H9 (cell line): Measurements from ENCODE around the gene PTPN22. TPM values are rescaled to one million over a fixed set of nuclear protein-coding genes. Genes with fewer than 3 reads are reported as not detected.

Experiments used
- DNase-seq: peaks from one replicate; pipeline ENCODE4 v3.0.0-alpha.2; 2017
- H2AFZ ChIP-seq: one replicate; pipeline ENCODE4 v1.6.1; 2013; ENCODE audit warnings: mild to moderate bottlenecking, low read length, control low read depth, moderate library complexity
- H2AK5ac ChIP-seq: 2 replicates; pipeline ENCODE4 v1.6.1; 2013; ENCODE audit warnings: low read length, control low read depth, mixed read lengths; ENCODE audit not compliant: insufficient read length
- H2BK120ac ChIP-seq: one replicate; pipeline ENCODE4 v1.6.1; 2013; ENCODE audit warnings: low read depth, mild to moderate bottlenecking, low read length, control low read depth, inconsistent platforms; ENCODE audit not compliant: poor library complexity, severe bottlenecking
- H2BK12ac ChIP-seq: 2 replicates; pipeline ENCODE4 v1.6.1; 2013; ENCODE audit warnings: low read length, control low read depth, mixed read lengths, low read depth; ENCODE audit not compliant: insufficient read length
- H2BK15ac ChIP-seq: 2 replicates; pipeline ENCODE4 v1.6.1; 2013; ENCODE audit warnings: low read depth, low read length, control low read depth
- H2BK20ac ChIP-seq: one replicate; pipeline ENCODE4 v1.6.1; 2013; ENCODE audit warnings: low read depth, mild to moderate bottlenecking, low read length, control low read depth, inconsistent platforms; ENCODE audit not compliant: poor library complexity, severe bottlenecking
- H2BK5ac ChIP-seq: 2 replicates; pipeline ENCODE4 v1.6.1; 2013; ENCODE audit warnings: low read length, control low read depth, mixed read lengths; ENCODE audit not compliant: insufficient read length
- H3K14ac ChIP-seq: 2 replicates; pipeline ENCODE4 v1.6.1; 2013; ENCODE audit warnings: low read length, control low read depth; ENCODE audit not compliant: insufficient read depth
- H3K18ac ChIP-seq: 2 replicates; pipeline ENCODE4 v1.6.1; 2013; ENCODE audit warnings: low read depth, mild to moderate bottlenecking, mixed read lengths, low read length, control low read depth; ENCODE audit not compliant: insufficient read length
- H3K23ac ChIP-seq: 2 replicates; pipeline ENCODE4 v1.6.1; 2013; ENCODE audit warnings: low read length, control low read depth, mixed read lengths, low read depth; ENCODE audit not compliant: insufficient read length
- H3K23me2 ChIP-seq: 2 replicates; pipeline ENCODE4 v1.6.1; 2013; ENCODE audit warnings: low read depth, mild to moderate bottlenecking, mixed read lengths, low read length, control low read depth; ENCODE audit not compliant: insufficient read length, poor library complexity, severe bottlenecking
- H3K27ac ChIP-seq: 2 replicates; pipeline ENCODE4 v1.5.1; 2013; ENCODE audit warnings: low read length, control low read depth, mixed read lengths, low read depth; ENCODE audit not compliant: insufficient read length
- H3K27me3 ChIP-seq: 2 replicates; pipeline ENCODE4 v1.6.1; 2013; ENCODE audit warnings: low read length, control low read depth, inconsistent platforms; ENCODE audit not compliant: insufficient read depth
- H3K4ac ChIP-seq: 2 replicates; pipeline ENCODE4 v1.6.1; 2013; ENCODE audit warnings: low read depth, mild to moderate bottlenecking, control low read depth, inconsistent platforms, low read length, moderate library complexity
- H3K4me1 ChIP-seq: 2 replicates; pipeline ENCODE4 v1.6.1; 2013; ENCODE audit warnings: low read length, control low read depth, inconsistent platforms; ENCODE audit not compliant: insufficient read depth
- H3K4me2 ChIP-seq: 2 replicates; pipeline ENCODE4 v1.6.1; 2013; ENCODE audit warnings: low read length, control low read depth, mixed read lengths; ENCODE audit not compliant: insufficient read length, insufficient read depth
- H3K56ac ChIP-seq: 2 replicates; pipeline ENCODE4 v1.6.1; 2013; ENCODE audit warnings: low read depth, mild to moderate bottlenecking, mixed read lengths, low read length, control low read depth; ENCODE audit not compliant: insufficient read length
- H3K79me1 ChIP-seq: 2 replicates; pipeline ENCODE4 v1.6.1; 2013; ENCODE audit warnings: low read depth, mild to moderate bottlenecking, moderate library complexity, low read length, control low read depth, inconsistent platforms; ENCODE audit not compliant: insufficient read depth, poor library complexity, severe bottlenecking
- H3K79me2 ChIP-seq: 2 replicates; pipeline ENCODE4 v1.6.1; 2013; ENCODE audit warnings: low read length, control low read depth, inconsistent platforms; ENCODE audit not compliant: insufficient read depth
- H3K9ac ChIP-seq: 2 replicates; pipeline ENCODE4 v1.6.1; 2013; ENCODE audit warnings: low read length, control low read depth, mixed read lengths; ENCODE audit not compliant: insufficient read length; ENCODE audit errors: extremely low read depth
- H3K9me3 ChIP-seq: one replicate; pipeline ENCODE4 v1.6.1; 2013; ENCODE audit warnings: low read depth, low read length, inconsistent platforms; ENCODE audit not compliant: control insufficient read depth
- H3T11ph ChIP-seq: one replicate; pipeline ENCODE4 v1.6.1; 2013; ENCODE audit warnings: mild to moderate bottlenecking, low read length, control low read depth, inconsistent platforms
- H4K20me1 ChIP-seq: one replicate; pipeline ENCODE4 v1.6.1; 2013; ENCODE audit not compliant: control insufficient read depth, insufficient read length, insufficient read depth
- H4K5ac ChIP-seq: 2 replicates; pipeline ENCODE4 v1.6.1; 2013; ENCODE audit warnings: low read depth, mild to moderate bottlenecking, mixed read lengths, low read length, control low read depth; ENCODE audit not compliant: insufficient read length
- H4K8ac ChIP-seq: replicated peaks from 2 replicates; pipeline ENCODE4 v1.6.1; 2013; ENCODE audit warnings: low read length, control low read depth, mixed read lengths, low read depth; ENCODE audit not compliant: insufficient read length
- H4K91ac ChIP-seq: 2 replicates; pipeline ENCODE4 v1.6.1; 2013; ENCODE audit warnings: low read depth, mild to moderate bottlenecking, moderate library complexity, mixed read lengths, low read length, control low read depth; ENCODE audit not compliant: insufficient read length
- H3K27ac Mint-ChIP-seq, 3 experiments: 2 replicates in 2 of 3; 3 replicates in 1 of 3; pipeline ENCODE4 v1.8.0; 2020 to 2021; ENCODE audit warnings: mixed read lengths in 3 of 3, mild to moderate bottlenecking in 1 of 3, moderate library complexity in 1 of 3
- H3K27me3 Mint-ChIP-seq: 2 replicates; pipeline ENCODE4 v1.8.0; 2021; ENCODE audit warnings: low read depth, mild to moderate bottlenecking, moderate library complexity, mixed read lengths
- H3K36me3 Mint-ChIP-seq, 3 experiments: 2 replicates in 2 of 3; 3 replicates in 1 of 3; pipeline ENCODE4 v1.8.0; 2020 to 2021; ENCODE audit warnings: low read depth in 3 of 3, mixed read lengths in 3 of 3; ENCODE audit not compliant: insufficient read depth in 1 of 3
- H3K4me1 Mint-ChIP-seq, 2 experiments: 2 replicates each; pipeline ENCODE4 v1.8.0; 2020; ENCODE audit warnings: mixed read lengths in 2 of 2
- H3K4me3 Mint-ChIP-seq, 2 experiments: 2 replicates in 1 of 2; 3 replicates in 1 of 2; pipeline ENCODE4 v1.8.0; 2020 to 2021; ENCODE audit warnings: mild to moderate bottlenecking in 2 of 2, mixed read lengths in 2 of 2, moderate library complexity in 1 of 2
- H3K9me3 Mint-ChIP-seq, 2 experiments: 2 replicates in 1 of 2; 3 replicates in 1 of 2; pipeline ENCODE4 v1.8.0; 2020; ENCODE audit warnings: mild to moderate bottlenecking in 2 of 2, mixed read lengths in 2 of 2, moderate library complexity in 1 of 2
- WGBS: extraction: QIAGEN DNeasy Blood & Tissue Kit; methylation state at CpG from one replicate; pipeline ENCODE4 v1.1.7; 2013; ENCODE audit warnings: missing lambda C conversion rate, low lambda C conversion rate, mixed read lengths; ENCODE audit not compliant: insufficient read length; ENCODE audit errors: extremely low coverage; 5-methylcytosine and 5-hydroxymethylcytosine counted together
- long read RNA-seq: library from polyadenylated mRNA; unstranded; transcript quantifications from one replicate; pipeline ENCODE4 v2.0.0, GENCODE V29; 2020
- total RNA-seq: library from RNA; stranded (reverse); gene quantifications from 2 replicates; pipeline ENCODE4 v1.2.1, GENCODE V29; 2021
- TF ChIP-seq, protein P1 (sequence below): fragments of 200-600 bp; sonication (generic); conservative IDR thresholded peaks from 3 replicates; pipeline ENCODE4 v1.8.0; 2021; ENCODE audit warnings: antibody characterized with exemption, mild to moderate bottlenecking

Gene PTPN22
- not detected in 2 replicates for total RNA-seq
- long read RNA-seq: 0 reads

DNA sequence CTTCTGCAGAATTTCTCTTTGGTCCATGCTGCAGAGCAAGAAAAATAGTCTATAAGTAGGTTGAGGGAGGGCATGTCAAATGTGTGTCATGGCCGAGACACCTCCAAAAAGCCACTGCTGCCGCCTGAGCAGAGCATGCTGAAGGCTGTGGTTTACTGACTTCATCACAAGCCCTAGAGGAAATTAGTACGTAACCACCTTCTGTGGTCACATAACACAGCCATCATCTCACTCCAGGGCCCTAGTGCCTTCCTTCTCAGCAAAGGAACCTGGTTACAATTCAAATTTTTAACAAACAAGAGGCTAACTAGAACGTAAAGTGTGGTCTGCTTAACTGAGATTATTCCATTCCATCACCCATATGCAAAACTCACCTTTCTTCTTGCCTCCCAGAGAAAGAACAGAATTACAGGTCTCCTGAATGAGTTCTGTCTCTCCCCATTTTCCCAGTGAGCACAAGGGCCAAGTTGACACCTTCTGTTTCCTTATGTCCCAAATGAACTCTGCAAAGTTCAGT, at the start of gene PTPN22:
Gene PTPN22 (minus strand): TSS at position 116 of the 517 bp plus-strand sequence.
- H3K4me3 Mint-ChIP-seq: no peak within 1 kb of the TSS

More for the DNA sequence above, at the start of gene PTPN22:
- H3K27ac Mint-ChIP-seq: no peak within 1 kb of the TSS
- H3K9me3 ChIP-seq: no peaks in the 10 kb centered on the region
- H3K27me3 ChIP-seq: no peaks in the 10 kb centered on the region
- no peak within 1 kb of the TSS for H3K56ac ChIP-seq
- no peak within 1 kb of the TSS for H3K14ac ChIP-seq
- H4K8ac ChIP-seq: no peak within 1 kb of the TSS
- no peaks in the 10 kb centered on the region for H3K79me2 ChIP-seq
- H3K27ac ChIP-seq: no peak within 1 kb of the TSS
- no peak within 1 kb of the TSS for H2BK12ac ChIP-seq
- H3K9ac ChIP-seq: no peak within 1 kb of the TSS
- no peak within 1 kb of the TSS for H2AFZ ChIP-seq
- no peak within 1 kb of the TSS for H2BK5ac ChIP-seq
- TF ChIP-seq, protein P1, sequence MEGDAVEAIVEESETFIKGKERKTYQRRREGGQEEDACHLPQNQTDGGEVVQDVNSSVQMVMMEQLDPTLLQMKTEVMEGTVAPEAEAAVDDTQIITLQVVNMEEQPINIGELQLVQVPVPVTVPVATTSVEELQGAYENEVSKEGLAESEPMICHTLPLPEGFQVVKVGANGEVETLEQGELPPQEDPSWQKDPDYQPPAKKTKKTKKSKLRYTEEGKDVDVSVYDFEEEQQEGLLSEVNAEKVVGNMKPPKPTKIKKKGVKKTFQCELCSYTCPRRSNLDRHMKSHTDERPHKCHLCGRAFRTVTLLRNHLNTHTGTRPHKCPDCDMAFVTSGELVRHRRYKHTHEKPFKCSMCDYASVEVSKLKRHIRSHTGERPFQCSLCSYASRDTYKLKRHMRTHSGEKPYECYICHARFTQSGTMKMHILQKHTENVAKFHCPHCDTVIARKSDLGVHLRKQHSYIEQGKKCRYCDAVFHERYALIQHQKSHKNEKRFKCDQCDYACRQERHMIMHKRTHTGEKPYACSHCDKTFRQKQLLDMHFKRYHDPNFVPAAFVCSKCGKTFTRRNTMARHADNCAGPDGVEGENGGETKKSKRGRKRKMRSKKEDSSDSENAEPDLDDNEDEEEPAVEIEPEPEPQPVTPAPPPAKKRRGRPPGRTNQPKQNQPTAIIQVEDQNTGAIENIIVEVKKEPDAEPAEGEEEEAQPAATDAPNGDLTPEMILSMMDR: no peak
- no peaks in the 10 kb centered on the region for H3K36me3 Mint-ChIP-seq
- H3T11ph ChIP-seq: no peak within 1 kb of the TSS
- H3K4me1 ChIP-seq: no peaks in the 10 kb centered on the region
- WGBS: no CpG with 5 or more reads among the region's 4 CpGs
- H3K23ac ChIP-seq: no peak within 1 kb of the TSS
- H4K20me1 ChIP-seq: no peaks in the 10 kb centered on the region
- no peak within 1 kb of the TSS for H2AK5ac ChIP-seq
- no peak within 1 kb of the TSS for H2BK15ac ChIP-seq
- H3K4ac ChIP-seq: no peak within 1 kb of the TSS
- H3K27me3 Mint-ChIP-seq: no peaks in the 10 kb centered on the region
- no peak within 1 kb of the TSS for H3K4me2 ChIP-seq
- no peak within 1 kb of the TSS for H2BK20ac ChIP-seq
- H4K5ac ChIP-seq: no peak within 1 kb of the TSS
- no peak within 1 kb of the TSS for H3K18ac ChIP-seq
- H4K91ac ChIP-seq: no peak within 1 kb of the TSS
- DNase-seq: no peak
- no peaks in the 10 kb centered on the region for H3K79me1 ChIP-seq
- no peaks in the 10 kb centered on the region for H3K9me3 Mint-ChIP-seq
- no peak within 1 kb of the TSS for H2BK120ac ChIP-seq
- no peaks in the 10 kb centered on the region for H3K4me1 Mint-ChIP-seq
- no peaks in the 10 kb centered on the region for H3K23me2 ChIP-seq
